Heart left ventricle (tissue), 16 donors: Measurements from ENCODE around the gene CCNJL. TPM values are rescaled to one million over a fixed set of nuclear protein-coding genes. Genes with fewer than 3 reads are reported as not detected.

Source experiments
- ATAC-seq, 4 donors: fragments of 200-7000 bp; cut with Tn5 transposase; one replicate each; pipeline ENCODE4 v1.9.1; 2020 to 2022; ENCODE audit warnings: moderate library complexity in 4 of 4, mild to moderate bottlenecking in 3 of 4, moderate number of reproducible peaks in 1 of 4
- DNase-seq, 5 donors: peaks; one replicate each; pipeline ENCODE4 v3.0.0-alpha.2; 2020
- H3K27ac ChIP-seq, 12 donors: fragments of 200-600 bp; sonication (generic) in 4 of 12; one replicate each; pipeline versions ENCODE4 v1.5.0 to v1.8.0; 2016 to 2022; ENCODE audit warnings: mild to moderate bottlenecking in 2 of 12
- H3K27me3 ChIP-seq, 9 donors: fragments of 200-600 bp; sonication (generic) in 2 of 9; one replicate each; pipeline versions ENCODE4 v1.5.1 to v1.8.0; 2016 to 2022; ENCODE audit warnings: mild to moderate bottlenecking in 3 of 9
- H3K36me3 ChIP-seq, 9 donors: fragments of 200-600 bp; sonication (generic) in 2 of 9; one replicate each; pipeline versions ENCODE4 v1.5.0 to v1.8.0; 2018 to 2022; ENCODE audit warnings: mild to moderate bottlenecking in 2 of 9
- H3K4me1 ChIP-seq, 12 donors: fragments of 200-600 bp; sonication (generic) in 4 of 12; one replicate each; pipeline versions ENCODE4 v1.5.0 to v1.8.0; 2016 to 2022; ENCODE audit warnings: mild to moderate bottlenecking in 3 of 12
- H3K4me3 ChIP-seq, 12 donors: fragments of 200-600 bp; sonication (generic) in 4 of 12; one replicate each; pipeline versions ENCODE4 v1.5.0 to v1.8.0; 2017 to 2022; ENCODE audit warnings: mild to moderate bottlenecking in 9 of 12, moderate library complexity in 4 of 12
- H3K9me3 ChIP-seq, 12 donors: fragments of 200-600 bp; sonication (generic) in 4 of 12; one replicate each; pipeline versions ENCODE4 v1.5.0 to v1.8.0; 2016 to 2022; ENCODE audit warnings: mild to moderate bottlenecking in 1 of 12
- POLR2A ChIP-seq, 2 donors: fragments of 450-650 bp; IDR thresholded peaks; one replicate each; pipeline ENCODE4 v1.6.1; 2017; ENCODE audit warnings: antibody characterized with exemption in 2 of 2, mild to moderate bottlenecking in 2 of 2, moderate library complexity in 2 of 2
- WGBS, 4 donors: extraction: QIAGEN DNeasy Blood & Tissue Kit in 2 of 4; methylation state at CpG; one replicate each; pipeline versions ENCODE4 v1.1.5 to v1.1.7; 2013 to 2018; 5-methylcytosine and 5-hydroxymethylcytosine counted together
- intact Hi-C, 10 donors: fragments of 100-400 bp; cut with DNase I; formaldehyde crosslinking; loops; one replicate each; pipeline versions ENCODE4 v1.11.1 to v1.14.2; 2022
- polyA plus RNA-seq, 2 donors: library from polyadenylated mRNA; stranded (reverse); fragments of 200-250 nt; gene quantifications; one replicate each; pipeline ENCODE4 v1.2.3, GENCODE V29; 2013
- total RNA-seq, 9 donors: library from RNA; depleted of rRNA in 2 of 9; stranded (reverse); fragments of >200 nt in 2 of 9; fragmentation: NEBNext Ultra II Directional in 3 of 9; extraction: Animal tissue kit (Norgen Biotek cat#: 25700) in 3 of 9; gene quantifications; one replicate each; pipeline versions ENCODE4 v1.1.0 to v1.2.4, GENCODE V29; 2016 to 2023
- TF ChIP-seq, protein P1 (sequence below), 12 donors: fragments of 200-600 bp; sonication (generic) in 4 of 12; IDR thresholded peaks; one replicate each; pipeline versions ENCODE4 v1.5.0 to v1.8.0; 2018 to 2022; ENCODE audit warnings: antibody characterized with exemption in 12 of 12, mild to moderate bottlenecking in 5 of 12
- donor health status: ischemic (EF 13 %, LVEDD 7.1; RV severe dilation, severe dysfunction).
- donor health status: healthy with polysubstance abuse.
- donor health status: DM: no; HTN: yes; CAD: no.
- donor health status: DM: no; HTN: no; CAD: no.
- donor health status: ischemic (EF 25% LVEDD 6.9; RV normal size, moderate dysfunction).
- donor health status: ischemic (EF 25% LVEDD 5.7; RV mildly dilated, moderate dysfunction).
- donor health status: healthy.
- donor health status: DM: yes; HTN: yes; CAD: no.
- donor health status: ischemic (EF 35%, LVEDD 5.7; RV mildly dilated, moderate dysfunction).
- donor health status: nonischemic (EF 11% LVEDD 7.7; RV severe dilation, severe dysfunction).
- donor health status: DM: yes; HTN: yes; CAD: no.
- donor health status: PGD.
- donor health status: ischemic (EF 29% LVEDD 5.4; RV normal size, mild dysfunction).
- donor health status: nonischemic (EF 23%, LVEDD 6.1; RV moderate dilation, normal function).

The CCNJL gene
- total and polyA plus RNA-seq, 11 donors = 3.5 to 12.4 (median 7.2) TPM

- Histone ChIP-seq H3K4me3 (no peak overlapping the region), H3K27ac (no peak overlapping the region), H3K4me1 (peaks cover 0 to 46% (median 16%) of the 10 kb centered on the region in 12 donors), H3K27me3 (no peaks in the 10 kb centered on the region), H3K36me3 (peaks cover 0 to 7% (median 0%) of the 10 kb centered on the region in 9 donors), H3K9me3 (no peaks in the 10 kb centered on the region)
- WGBS, 4 donors = 96 to 99% (median 97%) methylated on average over 11 to 14 of the region's 14 CpGs
- intact Hi-C loops = no loop called here
- no peak for TF ChIP-seq POLR2A (IDR thresholded peaks at IDR 0.05)
- TF ChIP-seq, protein P1, sequence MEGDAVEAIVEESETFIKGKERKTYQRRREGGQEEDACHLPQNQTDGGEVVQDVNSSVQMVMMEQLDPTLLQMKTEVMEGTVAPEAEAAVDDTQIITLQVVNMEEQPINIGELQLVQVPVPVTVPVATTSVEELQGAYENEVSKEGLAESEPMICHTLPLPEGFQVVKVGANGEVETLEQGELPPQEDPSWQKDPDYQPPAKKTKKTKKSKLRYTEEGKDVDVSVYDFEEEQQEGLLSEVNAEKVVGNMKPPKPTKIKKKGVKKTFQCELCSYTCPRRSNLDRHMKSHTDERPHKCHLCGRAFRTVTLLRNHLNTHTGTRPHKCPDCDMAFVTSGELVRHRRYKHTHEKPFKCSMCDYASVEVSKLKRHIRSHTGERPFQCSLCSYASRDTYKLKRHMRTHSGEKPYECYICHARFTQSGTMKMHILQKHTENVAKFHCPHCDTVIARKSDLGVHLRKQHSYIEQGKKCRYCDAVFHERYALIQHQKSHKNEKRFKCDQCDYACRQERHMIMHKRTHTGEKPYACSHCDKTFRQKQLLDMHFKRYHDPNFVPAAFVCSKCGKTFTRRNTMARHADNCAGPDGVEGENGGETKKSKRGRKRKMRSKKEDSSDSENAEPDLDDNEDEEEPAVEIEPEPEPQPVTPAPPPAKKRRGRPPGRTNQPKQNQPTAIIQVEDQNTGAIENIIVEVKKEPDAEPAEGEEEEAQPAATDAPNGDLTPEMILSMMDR (IDR thresholded peaks at IDR 0.05) = no peak
- ATAC-seq (no peak), DNase-seq (no peak)
These were observed 42.3 kb upstream of the CCNJL start for GRCh38 chr5:160354666-160355065.

GRCh38 chr5:160353379-160353778 is 41.0 kb upstream of the CCNJL start:
- no peak for ATAC-seq
- Histone ChIP-seq H3K27ac (peak overlapping the region in 1 of 12 donors; percentile 18), H3K27me3 (no peaks in the 10 kb centered on the region), H3K4me3 (no peak overlapping the region), H3K9me3 (no peaks in the 10 kb centered on the region), H3K36me3 (peaks cover 0 to 15% (median 0%) of the 10 kb centered on the region in 9 donors), H3K4me1 (peaks cover 0 to 33% (median 11%) of the 10 kb centered on the region in 12 donors)
- intact Hi-C loops = no loop called here
- WGBS, 4 donors = 68 to 86% (median 80%) methylated on average over 8 of the region's 8 CpGs
- TF ChIP-seq, protein P1 (IDR thresholded peaks at IDR 0.05) = no peak
- no peak for TF ChIP-seq POLR2A (IDR thresholded peaks at IDR 0.05)
- peak in 1 of 5 donors; percentile 54 for DNase-seq

DNA sequence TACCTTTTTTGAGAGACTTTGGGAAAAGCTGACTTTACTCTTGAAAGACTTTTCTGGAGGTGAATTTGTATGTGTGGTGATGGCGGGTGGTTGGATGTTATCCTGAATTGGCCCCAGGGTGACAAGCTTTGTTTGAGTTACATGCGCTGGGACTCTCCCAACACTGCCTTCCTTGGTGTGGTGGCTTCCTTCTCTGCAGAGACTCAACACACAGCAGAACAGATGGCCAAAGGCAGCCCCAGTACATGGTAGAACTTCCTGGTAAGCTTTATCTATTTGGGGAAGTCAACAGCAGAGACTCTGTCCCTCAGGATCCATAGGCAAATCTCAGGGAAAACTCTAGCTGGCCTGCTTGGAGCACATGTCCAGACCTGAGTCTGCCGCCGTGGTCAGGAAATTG is 39.9 kb upstream of the CCNJL start:
- intact Hi-C loops = no loop called here
- 95 to 100% (median 97%) methylated on average over 4 of the region's 4 CpGs for WGBS, 4 donors
- Histone ChIP-seq H3K4me3 (no peak overlapping the region), H3K9me3 (no peaks in the 10 kb centered on the region), H3K27me3 (no peaks in the 10 kb centered on the region), H3K36me3 (peaks cover 0 to 15% (median 0%) of the 10 kb centered on the region in 9 donors), H3K27ac (no peak overlapping the region), H3K4me1 (peaks cover 0 to 22% (median 5%) of the 10 kb centered on the region in 12 donors)
- ATAC-seq (no peak), DNase-seq (no peak)
- TF ChIP-seq, protein P1 (IDR thresholded peaks at IDR 0.05) = no peak
- TF ChIP-seq POLR2A (IDR thresholded peaks at IDR 0.05) = no peak

- no peak for ATAC-seq
- 64 to 74% (median 73%) methylated on average over 4 of the region's 4 CpGs for WGBS, 4 donors
- H3K9me3 ChIP-seq = no peaks in the 10 kb centered on the region
- H3K36me3 ChIP-seq = peaks cover 0 to 15% (median 0%) of the 10 kb centered on the region in 9 donors
- no peaks in the 10 kb centered on the region for H3K27me3 ChIP-seq
- peaks cover 0 to 16% (median 0%) of the 10 kb centered on the region in 12 donors for H3K4me1 ChIP-seq
- TF ChIP-seq, protein P1 (IDR thresholded peaks at IDR 0.05) = no peak
- TF ChIP-seq POLR2A (IDR thresholded peaks at IDR 0.05) = no peak
- intact Hi-C loops = loop anchor here in 5 of 10 donors (5.0 kb wide), 3 partner anchors 268 to 328 kb away; no protein-coding TSS in a partner anchor
- DNase-seq = no peak
- no peak overlapping the region for H3K27ac ChIP-seq
- no peak overlapping the region for H3K4me3 ChIP-seq
These were observed 37.6 kb upstream of the CCNJL start for GRCh38 chr5:160349935-160350303.
